K562 (cell line): ENCODE measurements around the gene SASH3. TPM values are rescaled to one million over a fixed set of nuclear protein-coding genes. Genes with fewer than 3 reads are reported as not detected.

Source experiments
- ATAC-seq: fragments of 200-7000 bp; cut with Tn5 transposase; 3 replicates; pipeline ENCODE4 v1.9.1; 2020; ENCODE audit warnings: moderate library complexity
- BruUV-seq: library from RNA; stranded (reverse); fragments of 400-500 nt; replicated peaks from 2 replicates; lab custom pipeline; 2021; lab: Mats Ljungman, UMichigan
- CTCF ChIA-PET: fragments of 300-600 bp; formaldehyde crosslinking; extraction: SDS; loops from one replicate; lab custom pipeline; 2021; ENCODE audit warnings: low intra/inter-chr PET ratio; lab: Yijun Ruan, JAX
- POLR2A ChIA-PET: fragments of 300-600, 350-650 bp; sonication (Branson Sonifier 250); formaldehyde crosslinking; extraction: SDS; loops from one replicate; lab custom pipeline; 2021; ENCODE audit warnings: antibody characterized with exemption, inconsistent platforms; lab: Yijun Ruan, JAX
- DNase-seq, 4 experiments: peaks; one replicate each; pipeline versions ENCODE4 v3.0.0 to v3.0.0-alpha.2; 2011 to 2018; ENCODE audit warnings: low spot score in 3 of 4, mixed read lengths in 3 of 4; ENCODE audit errors: extremely low read depth in 1 of 4
- FAIRE-seq: peaks from 2 replicates; lab custom pipeline; 2011; peaks lifted over from hg19 to GRCh38; lab: Jason Lieb, UNC
- H2AFZ ChIP-seq: 2 replicates; pipeline ENCODE4 v1.6.0; 2011; ENCODE audit warnings: low read depth, low read length, control low read depth, inconsistent platforms
- H3K27ac ChIP-seq: fragments of 200-600 bp; 3 replicates; pipeline ENCODE4 v1.8.0; 2011; ENCODE audit warnings: low read depth, mild to moderate bottlenecking, control low read depth, inconsistent platforms, low read length, moderate library complexity, mixed read lengths; ENCODE audit errors: extremely low read depth
- H3K27me3 ChIP-seq, 2 experiments: fragments of 300-600 bp in 1 of 2; 2 replicates in 1 of 2; 3 replicates in 1 of 2; pipeline versions ENCODE4 v1.6.0 to v1.8.0; 2011; ENCODE audit warnings: inconsistent platforms in 2 of 2, low read length in 2 of 2, mild to moderate bottlenecking in 1 of 2, mixed read lengths in 1 of 2, moderate library complexity in 1 of 2; ENCODE audit not compliant: control insufficient read depth in 2 of 2, insufficient read depth in 2 of 2
- H3K36me3 ChIP-seq: fragments of 300-600 bp; 3 replicates; pipeline ENCODE4 v1.8.0; 2011; ENCODE audit warnings: mild to moderate bottlenecking, low read length, inconsistent platforms; ENCODE audit not compliant: control insufficient read depth, insufficient read depth
- H3K4me1 ChIP-seq, 2 experiments: fragments of 200-600 bp in 1 of 2; replicated peaks in 1 of 2; 2 replicates in 1 of 2; 3 replicates in 1 of 2; pipeline versions ENCODE4 v1.5.1 to v1.8.0; 2011; ENCODE audit warnings: inconsistent platforms in 2 of 2, low read length in 2 of 2, mild to moderate bottlenecking in 1 of 2, mixed read lengths in 1 of 2, moderate library complexity in 1 of 2; ENCODE audit not compliant: control insufficient read depth in 2 of 2, insufficient read depth in 2 of 2
- H3K4me2 ChIP-seq: 2 replicates; pipeline ENCODE4 v1.6.1; 2011; ENCODE audit warnings: low read length, control low read depth, inconsistent platforms, mixed read lengths; ENCODE audit not compliant: insufficient read depth
- H3K4me3 ChIP-seq: fragments of 200-600 bp; sonication (generic), shearing (Covaris generic); 2 replicates; pipeline ENCODE4 v1.5.1; 2016; ENCODE audit warnings: control low read depth, inconsistent platforms
- H3K79me2 ChIP-seq: fragments of 200-600 bp; 3 replicates; pipeline ENCODE4 v1.8.0; 2011; ENCODE audit warnings: low read length, inconsistent platforms; ENCODE audit not compliant: control insufficient read depth, insufficient read depth
- H3K9ac ChIP-seq, 2 experiments: 2 replicates each; pipeline versions ENCODE4 v1.6.0 to v1.6.1; 2011; ENCODE audit warnings: low read depth in 2 of 2, low read length in 2 of 2, control low read depth in 1 of 2, inconsistent platforms in 1 of 2, mild to moderate bottlenecking in 1 of 2, mixed read lengths in 1 of 2; ENCODE audit not compliant: insufficient read depth in 1 of 2
- H3K9me1 ChIP-seq: one replicate; pipeline ENCODE4 v1.6.0; 2011; ENCODE audit warnings: inconsistent platforms, mild to moderate bottlenecking, low read length, moderate library complexity; ENCODE audit not compliant: control insufficient read depth, insufficient read depth
- H3K9me3 ChIP-seq: replicated peaks from 2 replicates; pipeline ENCODE4 v1.5.1; 2011; ENCODE audit warnings: low read depth, low read length, inconsistent platforms; ENCODE audit not compliant: control insufficient read depth, insufficient read depth
- H4K20me1 ChIP-seq: replicated peaks from 2 replicates; pipeline ENCODE4 v1.6.1; 2011; ENCODE audit warnings: low read length, inconsistent platforms, mixed read lengths; ENCODE audit not compliant: control insufficient read depth, insufficient read depth
- CBFA2T3 ChIP-seq: fragments of 450-650 bp; IDR thresholded peaks from 2 replicates; pipeline ENCODE4 v1.6.1; 2017
- MYC ChIP-seq, 2 experiments: fragments of 250-450 bp in 1 of 2; sonication (Bioruptor Pico) in 1 of 2; IDR thresholded peaks; 2 replicates each; pipeline versions ENCODE4 v1.5.1 to v1.6.1; 2012 to 2021; ENCODE audit warnings: low read depth in 2 of 2, borderline replicate concordance in 1 of 2, improper control_type of control experiment in 1 of 2, low read length in 1 of 2, mild to moderate bottlenecking in 1 of 2, moderate library complexity in 1 of 2
- SAP30 ChIP-seq: fragments of 200-600 bp; sonication (generic); IDR thresholded peaks from 2 replicates; pipeline ENCODE4 v1.6.1; 2012; ENCODE audit warnings: borderline replicate concordance, low read depth, mild to moderate bottlenecking, moderate library complexity, low read length, control low read depth, inconsistent platforms; ENCODE audit not compliant: insufficient read depth, poor library complexity, severe bottlenecking
- SMARCE1 ChIP-seq: fragments of 450-650 bp; IDR thresholded peaks from 2 replicates; pipeline ENCODE4 v1.7.1; 2016; ENCODE audit warnings: mild to moderate bottlenecking
- THRB ChIP-seq: fragments of 450-650 bp; formaldehyde crosslinking; conservative IDR thresholded peaks from 2 replicates; pipeline ENCODE4 v1.4.0; 2022; ENCODE audit warnings: mild to moderate bottlenecking, missing genetic modification characterization
- ZNF121 ChIP-seq: sonication (generic); formaldehyde crosslinking; conservative IDR thresholded peaks from 2 replicates; pipeline ENCODE4 v1.8.0; 2022; ENCODE audit warnings: missing genetic modification reagents
- ZNF518B ChIP-seq: fragments of 250-450 bp; sonication (Bioruptor Pico); IDR thresholded peaks from 2 replicates; pipeline ENCODE4 v1.5.0; 2021; ENCODE audit warnings: mild to moderate bottlenecking, moderate library complexity
- ZNF717 ChIP-seq: fragments of 250-450 bp; sonication (Bioruptor Pico); IDR thresholded peaks from 2 replicates; pipeline ENCODE4 v1.5.0; 2021
- WGBS: fragments of 100-300 bp; shearing (Covaris generic); methylation state at CpG from one replicate; pipeline ENCODE4 v1.1.6; 2016; ENCODE audit warnings: low coverage, mixed read lengths; ENCODE audit not compliant: insufficient coverage; ENCODE audit errors: missing lambda C conversion rate; 5-methylcytosine and 5-hydroxymethylcytosine counted together
- in situ Hi-C: fragments of 300-500 bp; cut with MboI; formaldehyde crosslinking; loops from 4 replicates; pipeline ENCODE4 v1.15.0; 2018; ENCODE audit warnings: inconsistent platforms, mixed read lengths
- intact Hi-C: fragments of 100-400 bp; cut with micrococcal nuclease; formaldehyde crosslinking; loops from 2 replicates; pipeline ENCODE4 v1.14.2; 2022
- polyA plus RNA-seq, 8 experiments: library from polyadenylated mRNA; depleted of rRNA in 4 of 8; stranded (reverse) in 5 of 8; unstranded in 3 of 8; fragments of >200 nt; fragmentation: Nextera tagmentation in 2 of 8; fragmentation: Illumina TruSeq in 1 of 8; extraction: Ambion mirVana in 2 of 8; extraction: Trizol in 1 of 8; gene quantifications; 2 replicates each; pipeline versions ENCODE4 v1.2.1 to v1.2.3, GENCODE V29; 2011 to 2014; ENCODE audit warnings: inconsistent platforms in 1 of 8, missing spikeins in 1 of 8
- total RNA-seq, 7 experiments: library from RNA; depleted of rRNA in 6 of 7; stranded (reverse); fragments of >200 nt in 6 of 7; fragmentation: Illumina TruSeq in 2 of 7; extraction: Trizol in 2 of 7; gene quantifications; 2 replicates each; pipeline versions ENCODE4 v1.2.1 to v1.2.3, GENCODE V29; 2011 to 2021; ENCODE audit warnings: low replicate concordance in 1 of 7

Gene SASH3
- total and polyA plus RNA-seq, 9 of the 15 experiments (the other 6 are each of a cell fraction or from before 2014, with no cell fraction given) = 0.03 to 0.72 (median 0.08) TPM

GRCh38 chrX:129761596-129761995 is 18.2 kb upstream of the SASH3 start:
- in situ Hi-C loops (no loop called here), intact Hi-C loops (no loop called here)
- no peak overlapping the region for H3K4me3 ChIP-seq
- TF ChIP-seq ZNF121 (CRISPR knock-in tag) (peak; percentile 53), ZNF717 (no peak), CBFA2T3 (no peak), SAP30 (no peak)
- POLR2A ChIA-PET = interaction anchor here (0.6 to 0.8 kb wide), 3 partner anchors 10 to 198 kb away, joined by 3 read pairs; no protein-coding TSS in a partner anchor
- no peaks in the 10 kb centered on the region for H3K36me3 ChIP-seq
- no peak overlapping the region for H2AFZ ChIP-seq
- 44% methylated on average over 3 of the region's 4 CpGs for WGBS
- no peaks in the 10 kb centered on the region for H4K20me1 ChIP-seq
- peaks cover 12 to 14% of the 10 kb centered on the region in 2 experiments; a peak in 4 of 5 replicates for H3K4me1 ChIP-seq
- H3K9me3 ChIP-seq = no peaks in the 10 kb centered on the region
- FAIRE-seq = no peak
- no peak overlapping the region for H3K4me2 ChIP-seq
- H3K79me2 ChIP-seq = no peaks in the 10 kb centered on the region
- no peak for ATAC-seq
- H3K27me3 ChIP-seq = no peaks in the 10 kb centered on the region
- H3K27ac ChIP-seq = no peak overlapping the region
- no peak overlapping the region; a peak in 1 of 4 replicates for H3K9ac ChIP-seq
- no peak for DNase-seq
- CTCF ChIA-PET = no interaction called here
- no TSS peak for BruUV-seq
- peaks cover 2% of the 10 kb centered on the region for H3K9me1 ChIP-seq

GRCh38 chrX:129762448-129762847 is 17.3 kb upstream of the SASH3 start:
- Histone ChIP-seq H3K27me3 (no peaks in the 10 kb centered on the region), H2AFZ (no peak overlapping the region), H3K4me3 (no peak overlapping the region), H3K36me3 (no peaks in the 10 kb centered on the region), H3K4me2 (no peak overlapping the region), H3K27ac (no peak overlapping the region), H4K20me1 (no peaks in the 10 kb centered on the region), H3K9me3 (no peaks in the 10 kb centered on the region), H3K4me1 (peaks cover 12 to 14% of the 10 kb centered on the region in 2 experiments; a peak in 4 of 5 replicates), H3K9me1 (peaks cover 2% of the 10 kb centered on the region), H3K79me2 (no peaks in the 10 kb centered on the region), H3K9ac (no peak overlapping the region)
- DNase-seq = no peak
- BruUV-seq = no TSS peak
- 0% methylated on average over 2 of the region's 3 CpGs for WGBS
- in situ Hi-C loops = no loop called here
- intact Hi-C loops = no loop called here
- CTCF ChIA-PET = no interaction called here
- ATAC-seq = no peak
- POLR2A ChIA-PET = interaction anchor here (0.7 to 0.8 kb wide), 2 partner anchors 9 to 169 kb away, joined by 3 read pairs; no protein-coding TSS in a partner anchor
- FAIRE-seq = no peak
- no peak for TF ChIP-seq THRB
- no peak for TF ChIP-seq SMARCE1
- TF ChIP-seq ZNF518B (CRISPR knock-in tag) = no peak
- TF ChIP-seq MYC (IDR thresholded peaks at IDR 0.05; ENCODE audit: low read depth, low read length) = no peak
- TF ChIP-seq MYC (CRISPR knock-in tag; IDR thresholded peaks at IDR 0.05; ENCODE audit: borderline replicate concordance, low read depth) = no peak
